HepG2 (cell line): ENCODE data around the gene CRKL. TPM values are rescaled to one million over a fixed set of nuclear protein-coding genes. Genes with fewer than 3 reads are reported as not detected.
A peak's percentile ranks its signal among the peaks of the same experiment; 100 is the strongest.

ENCODE experiments used
- ATAC-seq: fragments of 200-7000 bp; cut with Tn5 transposase; 3 replicates; pipeline ENCODE4 v1.9.1; 2020; ENCODE audit warnings: mild to moderate bottlenecking, moderate library complexity
- BruUV-seq: library from RNA; stranded (reverse); fragments of 400-500 nt; replicated peaks from 2 replicates; lab custom pipeline; 2021; lab: Mats Ljungman, UMichigan
- CTCF ChIA-PET: fragments of 300-600 bp; formaldehyde crosslinking; extraction: SDS; loops from one replicate; lab custom pipeline; 2021; ENCODE audit warnings: low total read pairs, inconsistent platforms, low intra/inter-chr PET ratio; lab: Yijun Ruan, JAX
- POLR2A ChIA-PET: fragments of 350-600 bp; sonication (Branson Sonifier 250); formaldehyde crosslinking; loops from one replicate; lab custom pipeline; 2020; ENCODE audit warnings: antibody characterized with exemption, inconsistent platforms; lab: Yijun Ruan, JAX
- DNase-seq: peaks from one replicate; pipeline ENCODE4 v3.0.0-alpha.2; 2015; ENCODE audit warnings: low spot score
- FAIRE-seq: peaks from 3 replicates; lab custom pipeline; 2011; peaks lifted over from hg19 to GRCh38; lab: Jason Lieb, UNC
- H2AFZ ChIP-seq: one replicate; pipeline ENCODE4 v1.6.1; 2011; ENCODE audit warnings: low read length, inconsistent platforms
- H3K27ac ChIP-seq: fragments of 300-600 bp; 3 replicates; pipeline ENCODE4 v1.8.0; 2011; ENCODE audit warnings: mixed run types, mild to moderate bottlenecking, mixed read lengths, low read length, inconsistent platforms; ENCODE audit not compliant: insufficient read depth; ENCODE audit errors: extremely low read length
- H3K27me3 ChIP-seq, 2 experiments: fragments of 200-600 bp in 1 of 2; 2 replicates in 1 of 2; 3 replicates in 1 of 2; pipeline versions ENCODE4 v1.6.0 to v1.8.0; 2011; ENCODE audit warnings: low read length in 2 of 2, mild to moderate bottlenecking in 2 of 2, moderate library complexity in 2 of 2, inconsistent platforms in 1 of 2; ENCODE audit not compliant: insufficient read depth in 2 of 2, control insufficient read depth in 1 of 2
- H3K36me3 ChIP-seq, 2 experiments: fragments of 200-600 bp in 1 of 2; replicated peaks in 1 of 2; 2 replicates in 1 of 2; 3 replicates in 1 of 2; pipeline versions ENCODE4 v1.5.1 to v1.8.0; 2011; ENCODE audit warnings: low read length in 2 of 2, inconsistent platforms in 1 of 2; ENCODE audit not compliant: insufficient read depth in 2 of 2, control insufficient read depth in 1 of 2
- H3K4me1 ChIP-seq: 2 replicates; pipeline ENCODE4 v1.5.1; 2012; ENCODE audit warnings: low read length, inconsistent platforms; ENCODE audit not compliant: insufficient read depth
- H3K4me2 ChIP-seq: 2 replicates; pipeline ENCODE4 v1.6.0; 2011; ENCODE audit warnings: low read depth, low read length, inconsistent platforms
- H3K4me3 ChIP-seq, 3 experiments: fragments of 200-600 bp in 1 of 3; sonication (generic), shearing (Covaris generic) in 1 of 3; replicated peaks in 1 of 3; 2 replicates each; pipeline ENCODE4 v1.5.1; 2011 to 2016; ENCODE audit warnings: low read length in 3 of 3, inconsistent platforms in 2 of 3, low read depth in 2 of 3, mild to moderate bottlenecking in 2 of 3, control low read depth in 1 of 3, mixed read lengths in 1 of 3; ENCODE audit not compliant: insufficient read depth in 1 of 3
- H3K79me2 ChIP-seq: one replicate; pipeline ENCODE4 v1.6.1; 2011; ENCODE audit warnings: low read length, inconsistent platforms; ENCODE audit not compliant: insufficient read depth
- H3K9ac ChIP-seq: 2 replicates; pipeline ENCODE4 v1.6.0; 2011; ENCODE audit warnings: mild to moderate bottlenecking, low read depth, low read length, inconsistent platforms; ENCODE audit not compliant: insufficient read depth
- H3K9me3 ChIP-seq: 2 replicates; pipeline ENCODE4 v1.5.1; 2012; ENCODE audit warnings: mild to moderate bottlenecking, low read length
- H4K20me1 ChIP-seq: 2 replicates; pipeline ENCODE4 v1.6.0; 2011; ENCODE audit warnings: inconsistent platforms, mild to moderate bottlenecking, low read length, moderate library complexity; ENCODE audit not compliant: insufficient read depth
- DMAP1 ChIP-seq: IDR thresholded peaks from 2 replicates; pipeline ENCODE4 v1.6.1; 2016
- HDAC1 ChIP-seq: sonication (generic); formaldehyde crosslinking; IDR thresholded peaks from 2 replicates; pipeline ENCODE4 v1.5.1; 2020; ENCODE audit warnings: mild to moderate bottlenecking, missing genetic modification reagents
- HNF4A ChIP-seq: sonication (generic); formaldehyde crosslinking; IDR thresholded peaks from 2 replicates; pipeline ENCODE4 v1.4.0; 2020; ENCODE audit warnings: missing genetic modification reagents
- HNF4G ChIP-seq, 2 experiments: sonication (generic) in 1 of 2; formaldehyde crosslinking in 1 of 2; IDR thresholded peaks; 2 replicates each; pipeline versions ENCODE4 v1.4.0 to v1.6.1; 2011 to 2020; ENCODE audit warnings: borderline replicate concordance in 2 of 2, low read depth in 2 of 2, mild to moderate bottlenecking in 2 of 2, low read length in 1 of 2, missing genetic modification reagents in 1 of 2, moderate library complexity in 1 of 2
- MED1 ChIP-seq: sonication (generic); formaldehyde crosslinking; IDR thresholded peaks from 2 replicates; pipeline ENCODE4 v1.4.0; 2020; ENCODE audit warnings: missing genetic modification reagents
- MIER3 ChIP-seq: IDR thresholded peaks from 2 replicates; pipeline ENCODE4 v1.6.1; 2016; ENCODE audit warnings: missing compliant biosample characterization, borderline replicate concordance
- PAXIP1 ChIP-seq: sonication (generic); formaldehyde crosslinking; conservative IDR thresholded peaks from 2 replicates; pipeline ENCODE4 v1.4.0; 2020; ENCODE audit warnings: mild to moderate bottlenecking, missing genetic modification reagents, moderate library complexity
- POLR2AphosphoS5 ChIP-seq: IDR thresholded peaks from 2 replicates; pipeline ENCODE4 v1.6.1; 2012; ENCODE audit warnings: low read depth, low read length
- ZBTB40 ChIP-seq, 2 experiments: fragments of 450-650 bp in 1 of 2; sonication (generic) in 1 of 2; formaldehyde crosslinking in 1 of 2; IDR thresholded peaks; 2 replicates each; pipeline versions ENCODE4 v1.6.1 to v1.8.0; 2016 to 2022; ENCODE audit warnings: antibody characterized with exemption in 1 of 2, mild to moderate bottlenecking in 1 of 2, missing genetic modification reagents in 1 of 2
- ZNF644 ChIP-seq: IDR thresholded peaks from 2 replicates; pipeline ENCODE4 v1.6.1; 2016; ENCODE audit warnings: low read depth
- ZNF839 ChIP-seq: sonication (generic); formaldehyde crosslinking; IDR thresholded peaks from 2 replicates; pipeline ENCODE4 v1.4.0; 2020; ENCODE audit warnings: missing genetic modification reagents, mild to moderate bottlenecking, borderline replicate concordance
- WGBS: methylation state at CpG from one replicate; pipeline ENCODE4 v1.1.6; 2017; ENCODE audit warnings: low lambda C conversion rate; 5-methylcytosine and 5-hydroxymethylcytosine counted together
- in situ Hi-C: cut with HindIII; loops from 2 replicates; pipeline ENCODE4 v1.10.0; 2017; ENCODE audit warnings: low pct_unique_long_range_greater_than_20kb; ENCODE audit not compliant: extremely low pct_ligation_motif_present
- intact Hi-C: fragments of 100-400 bp; cut with micrococcal nuclease; formaldehyde crosslinking; loops from one replicate; pipeline ENCODE4 v1.10.0; 2022; ENCODE audit not compliant: unreplicated experiment
- polyA plus RNA-seq, 8 experiments: library from polyadenylated mRNA; depleted of rRNA in 3 of 8; stranded (reverse) in 7 of 8; unstranded in 1 of 8; fragments of >200 nt; fragmentation: Illumina TruSeq in 4 of 8; extraction: Trizol in 4 of 8; gene quantifications; 2 replicates each; pipeline versions ENCODE4 v1.2.1 to v1.2.3, GENCODE V29; 2011 to 2016; ENCODE audit warnings: low read depth in 4 of 8, missing spikeins in 1 of 8, mixed read lengths in 1 of 8; ENCODE audit not compliant: insufficient read depth in 1 of 8
- total RNA-seq, 5 experiments: library from RNA; depleted of rRNA; stranded (reverse); fragments of >200 nt; fragmentation: Illumina TruSeq; extraction: Trizol; gene quantifications; 2 replicates each; pipeline ENCODE4 v1.2.3, GENCODE V29; 2016; ENCODE audit warnings: low read depth in 1 of 5

The CRKL gene
- total and polyA plus RNA-seq, 2 of the 13 experiments (the other 11 are each of a cell fraction or from before 2014, with no cell fraction given), result 37.4 to 60.6 TPM

GRCh38 chr22:20948450-20948849 lies 31.2 kb downstream of the CRKL start:
- intact Hi-C loops, result loop anchor here (2.0 kb wide), 1 partner anchor 64 kb away; no protein-coding TSS in a partner anchor
- TF ChIP-seq HDAC1 (CRISPR knock-in tag) (no peak), ZBTB40 (IDR thresholded peaks at IDR 0.05) (no peak), ZBTB40 (CRISPR knock-in tag; IDR thresholded peaks at IDR 0.05) (no peak), PAXIP1 (CRISPR knock-in tag) (0 out of 2 replicates have a peak, but pooled peaks have one; percentile 19), HNF4G (IDR thresholded peaks at IDR 0.05; ENCODE audit: borderline replicate concordance, low read depth, low read length) (0 out of 2 replicates have a peak, but pooled peaks have one; percentile 24), HNF4G (CRISPR knock-in tag; IDR thresholded peaks at IDR 0.05; ENCODE audit: borderline replicate concordance, low read depth) (no peak), MIER3 (CRISPR knock-in tag) (no peak), POLR2AphosphoS5 (0 out of 2 replicates have a peak, but pooled peaks have one; percentile 2), HNF4A (CRISPR knock-in tag) (peak; percentile 74), ZNF644 (CRISPR knock-in tag) (0 out of 2 replicates have a peak, but pooled peaks have one; percentile 25), ZNF839 (CRISPR knock-in tag) (no peak), MED1 (CRISPR knock-in tag) (0 out of 2 replicates have a peak, but pooled peaks have one; percentile 29), DMAP1 (CRISPR knock-in tag) (no peak)

More at GRCh38 chr22:20948450-20948849, 31.2 kb downstream of the CRKL start:
- Histone ChIP-seq H4K20me1 (peaks cover 55% of the 10 kb centered on the region), H3K36me3 (peaks cover 5 to 38% of the 10 kb centered on the region in 2 experiments), H3K27ac (peak overlapping the region; percentile 82), H3K9ac (peak overlapping the region; percentile 31), H3K4me1 (peaks cover 97% of the 10 kb centered on the region), H3K27me3 (no peaks in the 10 kb centered on the region), H3K79me2 (peaks cover 83% of the 10 kb centered on the region), H3K4me3 (peak overlapping the region in 2 of 3 experiments; percentile 12 to 35; a peak in 3 of 6 replicates), H3K9me3 (no peaks in the 10 kb centered on the region), H2AFZ (no peak overlapping the region), H3K4me2 (peak overlapping the region; percentile 72)
- in situ Hi-C loops, result no loop called here
- BruUV-seq, result no TSS peak
- 40% methylated on average over 5 of the region's 5 CpGs for WGBS
- DNase-seq (no peak), ATAC-seq (no peak), FAIRE-seq (no peak)
- POLR2A ChIA-PET, result no interaction called here
- CTCF ChIA-PET, result no interaction called here
